A673 (cell line): ENCODE results near the gene RHAG. TPM values are rescaled to one million over a fixed set of nuclear protein-coding genes. Genes with fewer than 3 reads are reported as not detected.
A peak's percentile ranks its signal among the peaks of the same experiment; 100 is the strongest.

Source experiments
- BruUV-seq: library from RNA; stranded (reverse); fragments of 400-500 nt; replicated peaks from 2 replicates; lab custom pipeline; 2021; lab: Mats Ljungman, UMichigan
- CTCF ChIA-PET: fragments of 300-600 bp; sonication (Branson Sonifier 250); formaldehyde crosslinking; loops from one replicate; lab custom pipeline; 2022; ENCODE audit warnings: antibody characterized with exemption; lab: Charles Lee
- POLR2A ChIA-PET: fragments of 300-600 bp; sonication (Branson Sonifier 250); formaldehyde crosslinking; loops from one replicate; lab custom pipeline; 2022; ENCODE audit warnings: antibody characterized with exemption; ENCODE audit not compliant: low non-redundant PET; lab: Charles Lee
- DNase-seq: peaks from one replicate; pipeline ENCODE4 v3.0.0-alpha.2; 2015; ENCODE audit warnings: low spot score
- H3K27ac ChIP-seq: fragments of 200-600 bp; sonication (generic); 2 replicates; pipeline ENCODE4 v1.5.1; 2016; ENCODE audit warnings: mixed run types, low read depth, mild to moderate bottlenecking, mixed read lengths, antibody characterized with exemption, low read length; ENCODE audit not compliant: poor library complexity, severe bottlenecking
- H3K27me3 ChIP-seq: fragments of 200-600 bp; sonication (generic); replicated peaks from 2 replicates; pipeline ENCODE4 v1.6.1; 2017; ENCODE audit warnings: mixed run types, low read depth, mild to moderate bottlenecking, mixed read lengths, antibody characterized with exemption, low read length; ENCODE audit not compliant: insufficient read depth, poor library complexity
- H3K36me3 ChIP-seq: fragments of 200-600 bp; sonication (generic); 2 replicates; pipeline ENCODE4 v1.6.1; 2016; ENCODE audit warnings: mixed run types, mild to moderate bottlenecking, mixed read lengths, antibody characterized with exemption, low read length; ENCODE audit not compliant: insufficient read depth, poor library complexity, severe bottlenecking
- H3K4me1 ChIP-seq: fragments of 200-600 bp; sonication (generic); 2 replicates; pipeline ENCODE4 v1.6.1; 2017; ENCODE audit warnings: mixed run types, mild to moderate bottlenecking, mixed read lengths, antibody characterized with exemption, low read length; ENCODE audit not compliant: insufficient read depth, poor library complexity, severe bottlenecking
- H3K4me3 ChIP-seq: fragments of 200-600 bp; sonication (generic); 2 replicates; pipeline ENCODE4 v1.5.1; 2016; ENCODE audit warnings: low read depth, mixed run types, mild to moderate bottlenecking, mixed read lengths, low read length; ENCODE audit not compliant: poor library complexity, severe bottlenecking
- H3K9me3 ChIP-seq: fragments of 200-600 bp; sonication (generic); 2 replicates; pipeline ENCODE4 v1.6.1; 2016; ENCODE audit warnings: mixed run types, low read depth, mild to moderate bottlenecking, mixed read lengths, antibody characterized with exemption, low read length; ENCODE audit not compliant: poor library complexity, severe bottlenecking
- CTCF ChIP-seq: fragments of 300-800, 200-600 bp; sonication (generic); conservative IDR thresholded peaks from 2 replicates; pipeline ENCODE4 v1.5.1; 2017; ENCODE audit warnings: low read depth, mild to moderate bottlenecking, antibody characterized with exemption, low read length, moderate library complexity, mixed read lengths
- EZH2 ChIP-seq: fragments of 200-600 bp; sonication (generic); IDR thresholded peaks from 2 replicates; pipeline ENCODE4 v1.6.1; 2017; ENCODE audit warnings: borderline replicate concordance, low read depth, mild to moderate bottlenecking, mixed read lengths, antibody characterized with exemption, low read length; ENCODE audit not compliant: poor library complexity, severe bottlenecking
- intact Hi-C: fragments of 100-400 bp; cut with micrococcal nuclease; formaldehyde crosslinking; loops from one replicate; pipeline ENCODE4 v1.10.0; 2022; ENCODE audit not compliant: unreplicated experiment
- total RNA-seq: library from RNA; stranded (reverse); gene quantifications from 2 replicates; pipeline ENCODE4 v1.2.3, GENCODE V29; 2021

RHAG gene
- total RNA-seq, 1 experiment from 2014 or later, result not detected

GRCh38 chr6:49564552-49564951 is 72.1 kb downstream of the RHAG start:
- no peak overlapping the region for H3K4me3 ChIP-seq
- no peaks in the 10 kb centered on the region for H3K36me3 ChIP-seq
- BruUV-seq, result no TSS peak
- TF ChIP-seq EZH2 (no peak), CTCF (no peak)
- peak; percentile 34 for DNase-seq
- H3K27ac ChIP-seq, result no peak overlapping the region
- H3K9me3 ChIP-seq, result no peaks in the 10 kb centered on the region
- CTCF ChIA-PET, result interaction anchor here (0.8 kb wide), 1 partner anchor 42 kb away, joined by 3 read pairs; no protein-coding TSS in a partner anchor
- H3K4me1 ChIP-seq, result peaks cover 16% of the 10 kb centered on the region
- H3K27me3 ChIP-seq, result no peaks in the 10 kb centered on the region
- POLR2A ChIA-PET, result no interaction called here
- intact Hi-C loops, result loop anchor here (2.0 kb wide), 1 partner anchor 38 kb away; no protein-coding TSS in a partner anchor

- H3K4me3 ChIP-seq, result no peak overlapping the region
- ChIA-PET POLR2A (interaction anchor here (0.6 kb wide), 2 partner anchors 29 to 800 kb away, joined by 3 to 9 read pairs; no protein-coding TSS in a partner anchor), CTCF (interaction anchor here (0.7 to 0.8 kb wide), 2 partner anchors 9 to 43 kb away, joined by 3 read pairs; no protein-coding TSS in a partner anchor)
- DNase-seq, result no peak
- H3K9me3 ChIP-seq, result no peaks in the 10 kb centered on the region
- BruUV-seq, result no TSS peak
- TF ChIP-seq CTCF (no peak), EZH2 (no peak)
- intact Hi-C loops, result no loop called here
- H3K36me3 ChIP-seq, result no peaks in the 10 kb centered on the region
- peaks cover 19% of the 10 kb centered on the region for H3K4me1 ChIP-seq
- H3K27ac ChIP-seq, result no peak overlapping the region
- H3K27me3 ChIP-seq, result no peaks in the 10 kb centered on the region
Measured at GRCh38 chr6:49563006-49563886, 73.4 kb downstream of the RHAG start.

DNA sequence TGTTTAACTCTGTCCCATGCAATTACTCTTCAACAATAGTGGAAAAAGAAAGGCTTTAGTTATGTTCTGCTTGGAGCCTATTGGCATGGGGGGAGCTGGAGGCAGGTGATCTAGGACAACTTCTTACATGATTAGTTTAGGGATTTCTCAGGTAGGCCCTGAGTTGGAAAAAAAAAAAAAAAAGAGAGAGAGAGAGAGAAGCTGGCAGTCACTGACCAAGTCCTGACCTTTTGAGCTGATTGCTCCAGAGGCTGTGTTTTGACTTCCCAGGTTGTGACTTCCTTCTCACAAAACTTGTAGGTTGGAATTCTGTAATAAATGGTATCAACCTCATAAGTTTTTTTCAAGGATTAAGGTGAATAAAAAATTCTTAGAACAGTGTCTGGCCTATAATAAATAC is 78.4 kb downstream of the RHAG start:
- POLR2A ChIA-PET, result interaction anchor here (0.7 kb wide), 1 partner anchor 29 kb away, joined by 3 read pairs; no protein-coding TSS in a partner anchor
- no TSS peak for BruUV-seq
- H3K27ac ChIP-seq, result no peak overlapping the region

More for the DNA sequence above, 78.4 kb downstream of the RHAG start:
- intact Hi-C loops, result no loop called here
- no peaks in the 10 kb centered on the region for H3K36me3 ChIP-seq
- H3K4me3 ChIP-seq, result no peak overlapping the region
- TF ChIP-seq CTCF (no peak), EZH2 (no peak)
- H3K9me3 ChIP-seq, result no peaks in the 10 kb centered on the region
- no peak for DNase-seq
- CTCF ChIA-PET, result no interaction called here
- H3K4me1 ChIP-seq, result peaks cover 32% of the 10 kb centered on the region
- H3K27me3 ChIP-seq, result no peaks in the 10 kb centered on the region
